K562 (cell line): ENCODE data around the gene MARCO. TPM values are rescaled to one million over a fixed set of nuclear protein-coding genes. Genes with fewer than 3 reads are reported as not detected.

ENCODE experiments used
- ATAC-seq: fragments of 200-7000 bp; cut with Tn5 transposase; 3 replicates; pipeline ENCODE4 v1.9.1; 2020; ENCODE audit warnings: moderate library complexity
- BruUV-seq: library from RNA; stranded (reverse); fragments of 400-500 nt; replicated peaks from 2 replicates; lab custom pipeline; 2021; lab: Mats Ljungman, UMichigan
- CTCF ChIA-PET: fragments of 300-600 bp; formaldehyde crosslinking; extraction: SDS; loops from one replicate; lab custom pipeline; 2021; ENCODE audit warnings: low intra/inter-chr PET ratio; lab: Yijun Ruan, JAX
- POLR2A ChIA-PET: fragments of 300-600, 350-650 bp; sonication (Branson Sonifier 250); formaldehyde crosslinking; extraction: SDS; loops from one replicate; lab custom pipeline; 2021; ENCODE audit warnings: antibody characterized with exemption, inconsistent platforms; lab: Yijun Ruan, JAX
- DNase-seq, 4 experiments: peaks; one replicate each; pipeline versions ENCODE4 v3.0.0 to v3.0.0-alpha.2; 2011 to 2018; ENCODE audit warnings: low spot score in 3 of 4, mixed read lengths in 3 of 4; ENCODE audit errors: extremely low read depth in 1 of 4
- FAIRE-seq: peaks from 2 replicates; lab custom pipeline; 2011; peaks lifted over from hg19 to GRCh38; lab: Jason Lieb, UNC
- H2AFZ ChIP-seq: 2 replicates; pipeline ENCODE4 v1.6.0; 2011; ENCODE audit warnings: low read depth, low read length, control low read depth, inconsistent platforms
- H3K27ac ChIP-seq: fragments of 200-600 bp; 3 replicates; pipeline ENCODE4 v1.8.0; 2011; ENCODE audit warnings: low read depth, mild to moderate bottlenecking, control low read depth, inconsistent platforms, low read length, moderate library complexity, mixed read lengths; ENCODE audit errors: extremely low read depth
- H3K27me3 ChIP-seq, 2 experiments: fragments of 300-600 bp in 1 of 2; 2 replicates in 1 of 2; 3 replicates in 1 of 2; pipeline versions ENCODE4 v1.6.0 to v1.8.0; 2011; ENCODE audit warnings: inconsistent platforms in 2 of 2, low read length in 2 of 2, mild to moderate bottlenecking in 1 of 2, mixed read lengths in 1 of 2, moderate library complexity in 1 of 2; ENCODE audit not compliant: control insufficient read depth in 2 of 2, insufficient read depth in 2 of 2
- H3K36me3 ChIP-seq: fragments of 300-600 bp; 3 replicates; pipeline ENCODE4 v1.8.0; 2011; ENCODE audit warnings: mild to moderate bottlenecking, low read length, inconsistent platforms; ENCODE audit not compliant: control insufficient read depth, insufficient read depth
- H3K4me1 ChIP-seq, 2 experiments: fragments of 200-600 bp in 1 of 2; replicated peaks in 1 of 2; 2 replicates in 1 of 2; 3 replicates in 1 of 2; pipeline versions ENCODE4 v1.5.1 to v1.8.0; 2011; ENCODE audit warnings: inconsistent platforms in 2 of 2, low read length in 2 of 2, mild to moderate bottlenecking in 1 of 2, mixed read lengths in 1 of 2, moderate library complexity in 1 of 2; ENCODE audit not compliant: control insufficient read depth in 2 of 2, insufficient read depth in 2 of 2
- H3K4me2 ChIP-seq: 2 replicates; pipeline ENCODE4 v1.6.1; 2011; ENCODE audit warnings: low read length, control low read depth, inconsistent platforms, mixed read lengths; ENCODE audit not compliant: insufficient read depth
- H3K4me3 ChIP-seq: fragments of 200-600 bp; sonication (generic), shearing (Covaris generic); 2 replicates; pipeline ENCODE4 v1.5.1; 2016; ENCODE audit warnings: control low read depth, inconsistent platforms
- H3K79me2 ChIP-seq: fragments of 200-600 bp; 3 replicates; pipeline ENCODE4 v1.8.0; 2011; ENCODE audit warnings: low read length, inconsistent platforms; ENCODE audit not compliant: control insufficient read depth, insufficient read depth
- H3K9ac ChIP-seq, 2 experiments: 2 replicates each; pipeline versions ENCODE4 v1.6.0 to v1.6.1; 2011; ENCODE audit warnings: low read depth in 2 of 2, low read length in 2 of 2, control low read depth in 1 of 2, inconsistent platforms in 1 of 2, mild to moderate bottlenecking in 1 of 2, mixed read lengths in 1 of 2; ENCODE audit not compliant: insufficient read depth in 1 of 2
- H3K9me1 ChIP-seq: one replicate; pipeline ENCODE4 v1.6.0; 2011; ENCODE audit warnings: inconsistent platforms, mild to moderate bottlenecking, low read length, moderate library complexity; ENCODE audit not compliant: control insufficient read depth, insufficient read depth
- H3K9me3 ChIP-seq: replicated peaks from 2 replicates; pipeline ENCODE4 v1.5.1; 2011; ENCODE audit warnings: low read depth, low read length, inconsistent platforms; ENCODE audit not compliant: control insufficient read depth, insufficient read depth
- H4K20me1 ChIP-seq: replicated peaks from 2 replicates; pipeline ENCODE4 v1.6.1; 2011; ENCODE audit warnings: low read length, inconsistent platforms, mixed read lengths; ENCODE audit not compliant: control insufficient read depth, insufficient read depth
- CREB1 ChIP-seq, 2 experiments: sonication (generic) in 1 of 2; formaldehyde crosslinking in 1 of 2; IDR thresholded peaks; 2 replicates each; pipeline versions ENCODE4 v1.6.1 to v1.8.0; 2012 to 2022; ENCODE audit warnings: inconsistent platforms in 1 of 2, mild to moderate bottlenecking in 1 of 2, missing genetic modification reagents in 1 of 2, moderate library complexity in 1 of 2
- GMEB1 ChIP-seq: fragments of 250-450 bp; sonication (Bioruptor Pico); IDR thresholded peaks from 2 replicates; pipeline ENCODE4 v1.4.0; 2020; ENCODE audit warnings: mild to moderate bottlenecking
- YBX1 ChIP-seq: fragments of 450-650 bp; IDR thresholded peaks from 2 replicates; pipeline ENCODE4 v1.7.1; 2016; ENCODE audit warnings: mild to moderate bottlenecking
- ZFPM2 ChIP-seq: fragments of 250-450 bp; sonication (Bioruptor Pico); IDR thresholded peaks from 2 replicates; pipeline ENCODE4 v1.5.1; 2022; ENCODE audit warnings: mild to moderate bottlenecking
- ZNF121 ChIP-seq: sonication (generic); formaldehyde crosslinking; conservative IDR thresholded peaks from 2 replicates; pipeline ENCODE4 v1.8.0; 2022; ENCODE audit warnings: missing genetic modification reagents
- ZNF324 ChIP-seq: fragments of 250-450 bp; sonication (Bioruptor Pico); IDR thresholded peaks from 2 replicates; pipeline ENCODE4 v1.4.0; 2020; ENCODE audit warnings: mild to moderate bottlenecking
- WGBS: fragments of 100-300 bp; shearing (Covaris generic); methylation state at CpG from one replicate; pipeline ENCODE4 v1.1.6; 2016; ENCODE audit warnings: low coverage, mixed read lengths; ENCODE audit not compliant: insufficient coverage; ENCODE audit errors: missing lambda C conversion rate; 5-methylcytosine and 5-hydroxymethylcytosine counted together
- in situ Hi-C: fragments of 300-500 bp; cut with MboI; formaldehyde crosslinking; loops from 4 replicates; pipeline ENCODE4 v1.15.0; 2018; ENCODE audit warnings: inconsistent platforms, mixed read lengths
- intact Hi-C: fragments of 100-400 bp; cut with micrococcal nuclease; formaldehyde crosslinking; loops from 2 replicates; pipeline ENCODE4 v1.14.2; 2022
- polyA plus RNA-seq, 8 experiments: library from polyadenylated mRNA; depleted of rRNA in 4 of 8; stranded (reverse) in 5 of 8; unstranded in 3 of 8; fragments of >200 nt; fragmentation: Nextera tagmentation in 2 of 8; fragmentation: Illumina TruSeq in 1 of 8; extraction: Ambion mirVana in 2 of 8; extraction: Trizol in 1 of 8; gene quantifications; 2 replicates each; pipeline versions ENCODE4 v1.2.1 to v1.2.3, GENCODE V29; 2011 to 2014; ENCODE audit warnings: inconsistent platforms in 1 of 8, missing spikeins in 1 of 8
- total RNA-seq, 7 experiments: library from RNA; depleted of rRNA in 6 of 7; stranded (reverse); fragments of >200 nt in 6 of 7; fragmentation: Illumina TruSeq in 2 of 7; extraction: Trizol in 2 of 7; gene quantifications; 2 replicates each; pipeline versions ENCODE4 v1.2.1 to v1.2.3, GENCODE V29; 2011 to 2021; ENCODE audit warnings: low replicate concordance in 1 of 7
- TF ChIP-seq, protein P1 (sequence below): fragments of 450-650 bp; formaldehyde crosslinking; IDR thresholded peaks from 2 replicates; pipeline ENCODE4 v1.4.0; 2020; ENCODE audit warnings: mild to moderate bottlenecking, mixed read lengths

Gene MARCO
- total and polyA plus RNA-seq, 9 of the 15 experiments (the other 6 are each of a cell fraction or from before 2014, with no cell fraction given): 0.31 TPM; not detected in 8

DNA sequence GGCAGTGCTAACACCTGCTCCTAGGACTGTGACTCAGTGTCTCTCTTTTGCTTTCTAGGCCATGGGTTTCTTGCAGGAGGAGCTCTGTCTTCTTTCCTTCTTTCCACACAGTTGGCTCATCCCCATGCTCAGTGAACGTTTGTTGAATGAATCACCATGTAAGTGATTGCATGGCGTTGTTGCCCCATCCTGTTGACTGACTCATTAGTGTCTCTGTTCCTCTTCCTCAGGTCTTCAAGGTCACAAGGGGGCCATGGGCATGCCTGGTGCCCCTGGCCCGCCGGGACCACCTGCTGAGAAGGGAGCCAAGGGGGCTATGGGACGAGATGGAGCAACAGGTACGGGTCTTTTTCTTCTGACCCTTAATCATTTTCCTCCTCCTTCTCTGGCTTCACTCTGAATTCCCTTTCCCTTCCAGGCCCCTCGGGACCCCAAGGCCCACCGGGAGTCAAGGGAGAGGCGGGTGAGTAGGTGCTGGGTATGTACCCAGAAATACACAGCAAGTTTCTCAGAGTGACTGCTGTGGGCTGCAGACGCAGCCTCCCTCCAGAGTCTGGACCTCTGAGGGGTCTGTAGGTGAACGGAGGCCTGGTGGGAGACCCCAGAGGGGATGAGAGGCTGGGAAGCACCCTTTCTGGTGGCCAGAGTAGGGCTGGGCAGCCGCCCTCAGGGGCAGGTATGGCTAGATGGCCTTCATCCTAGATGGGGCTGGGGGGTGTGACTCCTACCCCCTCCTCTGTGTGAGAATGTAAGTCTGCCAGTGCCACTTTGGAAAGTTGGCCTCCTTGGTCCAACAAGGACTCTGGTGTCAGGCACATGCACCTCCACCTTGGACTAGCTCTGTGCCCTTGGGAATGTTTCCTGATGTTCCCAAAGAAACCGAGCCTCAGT is 32.4 kb downstream of the MARCO start:
- FAIRE-seq (no peak), DNase-seq (no peak), ATAC-seq (no peak)
- Histone ChIP-seq H3K4me3 (no peak overlapping the region), H3K4me1 (no peaks in the 10 kb centered on the region), H4K20me1 (no peaks in the 10 kb centered on the region; the same call in 1 of the 2 replicates), H3K9ac (no peak overlapping the region), H3K36me3 (no peaks in the 10 kb centered on the region), H3K9me3 (no peaks in the 10 kb centered on the region), H3K79me2 (no peaks in the 10 kb centered on the region), H3K27me3 (peaks cover 0 to 42% of the 10 kb centered on the region in 2 experiments; a peak in 2 of 5 replicates), H3K9me1 (no peaks in the 10 kb centered on the region), H3K27ac (no peak overlapping the region), H2AFZ (no peak overlapping the region), H3K4me2 (no peak overlapping the region)
- in situ Hi-C loops: no loop called here
- 0% methylated on average over 13 of the region's 13 CpGs for WGBS
- TF ChIP-seq ZNF324 (CRISPR knock-in tag): no peak
- no peak for TF ChIP-seq ZNF121 (CRISPR knock-in tag)
- TF ChIP-seq ZFPM2 (CRISPR knock-in tag): no peak
- TF ChIP-seq CREB1 (IDR thresholded peaks at IDR 0.05): no peak
- TF ChIP-seq CREB1 (CRISPR knock-in tag; IDR thresholded peaks at IDR 0.05): no peak
- no peak for TF ChIP-seq GMEB1 (CRISPR knock-in tag)
- TF ChIP-seq, protein P1, sequence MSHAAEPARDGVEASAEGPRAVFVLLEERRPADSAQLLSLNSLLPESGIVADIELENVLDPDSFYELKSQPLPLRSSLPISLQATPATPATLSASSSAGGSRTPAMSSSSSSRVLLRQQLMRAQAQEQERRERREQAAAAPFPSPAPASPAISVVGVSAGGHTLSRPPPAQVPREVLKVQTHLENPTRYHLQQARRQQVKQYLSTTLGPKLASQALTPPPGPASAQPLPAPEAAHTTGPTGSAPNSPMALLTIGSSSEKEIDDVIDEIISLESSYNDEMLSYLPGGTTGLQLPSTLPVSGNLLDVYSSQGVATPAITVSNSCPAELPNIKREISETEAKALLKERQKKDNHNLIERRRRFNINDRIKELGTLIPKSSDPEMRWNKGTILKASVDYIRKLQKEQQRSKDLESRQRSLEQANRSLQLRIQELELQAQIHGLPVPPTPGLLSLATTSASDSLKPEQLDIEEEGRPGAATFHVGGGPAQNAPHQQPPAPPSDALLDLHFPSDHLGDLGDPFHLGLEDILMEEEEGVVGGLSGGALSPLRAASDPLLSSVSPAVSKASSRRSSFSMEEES (CRISPR knock-in tag): no peak
- TF ChIP-seq YBX1: no peak
- no TSS peak for BruUV-seq
- ChIA-PET CTCF (no interaction called here), POLR2A (no interaction called here)
- intact Hi-C loops: no loop called here
